HepG2 (cell line): ENCODE measurements around the gene UNC5C.

Experiments
- HDAC2 ChIP-seq: sonication (generic); formaldehyde crosslinking; IDR thresholded peaks from 2 replicates; pipeline ENCODE4 v1.4.0; 2020; ENCODE audit warnings: missing genetic modification reagents
- NPAS2 ChIP-seq: sonication (generic); formaldehyde crosslinking; IDR thresholded peaks from 2 replicates; pipeline ENCODE4 v1.8.0; 2022; ENCODE audit warnings: mild to moderate bottlenecking, missing genetic modification reagents, borderline replicate concordance
- SCMH1 ChIP-seq: sonication (generic); formaldehyde crosslinking; IDR thresholded peaks from 2 replicates; pipeline ENCODE4 v1.9.0; 2021; ENCODE audit warnings: missing genetic modification reagents, mild to moderate bottlenecking, borderline replicate concordance
- ZNF746 ChIP-seq: sonication (generic); formaldehyde crosslinking; IDR thresholded peaks from 2 replicates; pipeline ENCODE4 v1.8.0; 2022; ENCODE audit warnings: mild to moderate bottlenecking, missing genetic modification reagents

DNA sequence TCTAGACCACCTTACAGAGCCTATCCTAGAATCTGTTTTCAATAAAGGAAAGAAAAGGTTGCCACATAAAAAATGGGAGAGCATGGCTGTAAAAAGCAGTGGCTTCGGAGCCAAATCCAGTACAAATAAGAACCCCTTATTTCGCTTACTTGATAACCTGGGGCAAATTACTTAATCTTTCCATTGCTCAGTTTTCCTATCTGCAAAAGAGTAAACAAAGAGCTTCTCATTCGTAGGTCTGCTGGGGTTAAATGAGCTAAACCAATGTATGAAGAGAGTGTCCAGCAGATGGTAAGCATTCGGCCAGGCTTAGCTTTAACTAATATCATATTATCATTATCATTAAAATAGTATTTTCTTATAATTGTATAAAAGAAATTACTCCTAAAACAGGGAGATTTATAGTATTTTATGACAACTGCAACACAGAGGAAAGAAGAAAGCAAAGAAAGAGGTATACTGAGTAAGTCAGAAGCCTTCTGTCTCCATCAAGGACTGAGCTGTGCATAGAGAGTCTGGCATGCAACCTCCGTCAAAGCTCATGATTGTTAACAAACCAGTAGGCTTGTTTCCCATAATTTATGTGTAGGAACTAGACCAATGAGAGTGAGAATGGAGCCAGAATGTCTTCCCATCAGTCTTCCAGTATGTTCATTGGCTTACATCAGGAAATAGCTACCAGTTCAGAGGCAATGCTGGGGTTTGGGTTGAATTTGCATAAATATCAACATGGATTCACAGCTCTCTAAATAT lies 364.9 kb downstream of the UNC5C start:
- TF ChIP-seq SCMH1 (no peak), HDAC2 (CRISPR knock-in tag) (no peak), ZNF746 (CRISPR knock-in tag) (no peak), NPAS2 (CRISPR knock-in tag) (no peak)
